GM12891 (cell line): ENCODE results near the gene SYCP2L.

Source experiments
- PAX5 ChIP-seq: IDR thresholded peaks from 2 replicates; pipeline ENCODE4 v1.6.1; 2011; ENCODE audit warnings: low read length, moderate library complexity, mild to moderate bottlenecking; ENCODE audit not compliant: insufficient read depth, severe bottlenecking
- POLR2A ChIP-seq: IDR thresholded peaks from 2 replicates; pipeline ENCODE4 v1.6.1; 2011; ENCODE audit warnings: low read depth, low read length, control low read depth
- POLR2AphosphoS5 ChIP-seq: IDR thresholded peaks from 2 replicates; pipeline ENCODE4 v1.6.1; 2011; ENCODE audit warnings: low read depth, low read length, control low read depth
- POU2F2 ChIP-seq: IDR thresholded peaks from 2 replicates; pipeline ENCODE4 v1.6.1; 2011; ENCODE audit warnings: low read depth, mild to moderate bottlenecking, control low read depth, low read length, moderate library complexity
- SPI1 ChIP-seq: IDR thresholded peaks from 2 replicates; pipeline ENCODE4 v1.6.1; 2011; ENCODE audit warnings: low read depth, low read length, control low read depth
- TAF1 ChIP-seq: IDR thresholded peaks from 2 replicates; pipeline ENCODE4 v1.6.1; 2011; ENCODE audit warnings: low read depth, low read length, control low read depth

- TF ChIP-seq TAF1 (no peak), POLR2A (no peak), POLR2AphosphoS5 (no peak), SPI1 (no peak), POU2F2 (no peak), PAX5 (no peak)
Measured at GRCh38 chr6:10968776-10969175, 81.9 kb downstream of the SYCP2L start.
